NB4 (cell line): Measurements from ENCODE around the gene DTNB.

Source experiments
- DNase-seq: peaks from one replicate; pipeline ENCODE4 v3.0.0; 2010; ENCODE audit warnings: low read depth
- H3K4me3 ChIP-seq: one replicate; pipeline ENCODE4 v1.5.1; 2011; ENCODE audit warnings: mild to moderate bottlenecking, low read depth, low read length, moderate library complexity
- CTCF ChIP-seq: IDR thresholded peaks from one replicate; pipeline ENCODE4 v1.5.1; 2012; ENCODE audit warnings: low read depth, low read length
- MAX ChIP-seq: IDR thresholded peaks from 2 replicates; pipeline ENCODE4 v1.6.1; 2011; ENCODE audit warnings: low read depth, low read length
- MYC ChIP-seq: IDR thresholded peaks from 2 replicates; pipeline ENCODE4 v1.6.1; 2011; ENCODE audit warnings: low read depth, low read length
- POLR2A ChIP-seq: IDR thresholded peaks from 2 replicates; pipeline ENCODE4 v1.6.1; 2011; ENCODE audit warnings: mild to moderate bottlenecking; ENCODE audit not compliant: insufficient read length; ENCODE audit errors: extremely low read depth

The DTNB gene

GRCh38 chr2:25512707-25513106 lies 160.7 kb downstream of the DTNB start:
- no peak for TF ChIP-seq MAX
- no peak for TF ChIP-seq CTCF
- TF ChIP-seq MYC, result no peak
- TF ChIP-seq POLR2A, result no peak
- no peak overlapping the region for H3K4me3 ChIP-seq
- DNase-seq, result no peak

- H3K4me3 ChIP-seq, result no peak overlapping the region
- TF ChIP-seq MAX, result no peak
- TF ChIP-seq POLR2A, result no peak
- DNase-seq, result no peak
These were observed 167.2 kb downstream of the DTNB start for GRCh38 chr2:25506226-25506625.

GRCh38 chr2:25505622-25506021 lies 167.8 kb downstream of the DTNB start:
- no peak for TF ChIP-seq POLR2A
- TF ChIP-seq MYC, result no peak
- no peak for TF ChIP-seq CTCF
- TF ChIP-seq MAX, result no peak
- no peak overlapping the region for H3K4me3 ChIP-seq
- DNase-seq, result no peak

GRCh38 chr2:25505182-25505581 lies 168.2 kb downstream of the DTNB start:
- no peak overlapping the region for H3K4me3 ChIP-seq
- TF ChIP-seq CTCF (no peak), POLR2A (no peak), MYC (no peak), MAX (no peak)
- no peak for DNase-seq

- TF ChIP-seq POLR2A, result no peak
- no peak for TF ChIP-seq MYC
- no peak for TF ChIP-seq MAX
- TF ChIP-seq CTCF, result no peak
- no peak overlapping the region for H3K4me3 ChIP-seq
- DNase-seq, result no peak
These were observed 169.1 kb downstream of the DTNB start for GRCh38 chr2:25504266-25504665.

- no peak overlapping the region for H3K4me3 ChIP-seq
- TF ChIP-seq POLR2A, result no peak
- no peak for DNase-seq
These were observed 174.2 kb downstream of the DTNB start for GRCh38 chr2:25499157-25499556.

- no peak overlapping the region for H3K4me3 ChIP-seq
- DNase-seq, result no peak
- no peak for TF ChIP-seq MAX
- no peak for TF ChIP-seq CTCF
- no peak for TF ChIP-seq POLR2A
- TF ChIP-seq MYC, result no peak
These were observed 175.4 kb downstream of the DTNB start for GRCh38 chr2:25497918-25498407.
